K562 (cell line): ENCODE data around the gene SLC48A1. TPM values are rescaled to one million over a fixed set of nuclear protein-coding genes. Genes with fewer than 3 reads are reported as not detected.

Experiments
- CHD4 ChIP-seq: fragments of 200-600 bp; sonication (generic); IDR thresholded peaks from 3 replicates; pipeline ENCODE4 v1.6.1; 2012; ENCODE audit warnings: low read depth, mild to moderate bottlenecking, mixed read lengths, low read length, inconsistent platforms; ENCODE audit not compliant: insufficient read depth, insufficient replicate concordance, poor library complexity, severe bottlenecking
- CHD7 ChIP-seq: fragments of 200-600 bp; sonication (generic); IDR thresholded peaks from one replicate; pipeline ENCODE4 v1.6.1; 2012; ENCODE audit warnings: mild to moderate bottlenecking, low read depth, low read length, inconsistent platforms
- COPS2 ChIP-seq: fragments of 450-650 bp; conservative IDR thresholded peaks from 2 replicates; pipeline ENCODE4 v1.6.1; 2016; ENCODE audit warnings: mild to moderate bottlenecking, moderate library complexity
- NCOR1 ChIP-seq: fragments of 450-650 bp; IDR thresholded peaks from 2 replicates; pipeline ENCODE4 v1.6.1; 2016; ENCODE audit warnings: mild to moderate bottlenecking, moderate library complexity
- NONO ChIP-seq, 2 experiments: fragments of 200-400 bp in 1 of 2; fragments of 450-650 bp in 1 of 2; formaldehyde crosslinking in 1 of 2; IDR thresholded peaks; 2 replicates each; pipeline ENCODE4 v1.6.1; 2017; ENCODE audit warnings: low read depth in 2 of 2, mild to moderate bottlenecking in 2 of 2, moderate library complexity in 2 of 2, low read length in 1 of 2
- RBM22 ChIP-seq: fragments of 200-400 bp; formaldehyde crosslinking; IDR thresholded peaks from 2 replicates; pipeline ENCODE4 v1.6.1; 2018; ENCODE audit warnings: low read length, low read depth; ENCODE audit not compliant: poor library complexity, severe bottlenecking
- RERE ChIP-seq: sonication (generic); formaldehyde crosslinking; IDR thresholded peaks from 2 replicates; pipeline ENCODE4 v1.8.0; 2023; ENCODE audit warnings: missing genetic modification reagents, mild to moderate bottlenecking, borderline replicate concordance
- SETDB1 ChIP-seq: IDR thresholded peaks from one replicate; pipeline ENCODE4 v1.6.1; 2012; ENCODE audit warnings: low read length, control low read depth, inconsistent platforms
- TCF7L2 ChIP-seq: fragments of 150-350 bp; IDR thresholded peaks from 2 replicates; pipeline ENCODE4 v1.6.1; 2016; ENCODE audit warnings: low read depth, mild to moderate bottlenecking, low read length, moderate library complexity
- polyA plus RNA-seq, 8 experiments: library from polyadenylated mRNA; depleted of rRNA in 4 of 8; stranded (reverse) in 5 of 8; unstranded in 3 of 8; fragments of >200 nt; fragmentation: Nextera tagmentation in 2 of 8; fragmentation: Illumina TruSeq in 1 of 8; extraction: Ambion mirVana in 2 of 8; extraction: Trizol in 1 of 8; gene quantifications; 2 replicates each; pipeline versions ENCODE4 v1.2.1 to v1.2.3, GENCODE V29; 2011 to 2014; ENCODE audit warnings: inconsistent platforms in 1 of 8, missing spikeins in 1 of 8
- total RNA-seq, 7 experiments: library from RNA; depleted of rRNA in 6 of 7; stranded (reverse); fragments of >200 nt in 6 of 7; fragmentation: Illumina TruSeq in 2 of 7; extraction: Trizol in 2 of 7; gene quantifications; 2 replicates each; pipeline versions ENCODE4 v1.2.1 to v1.2.3, GENCODE V29; 2011 to 2021; ENCODE audit warnings: low replicate concordance in 1 of 7

Gene SLC48A1
- total and polyA plus RNA-seq, 9 of the 15 experiments (the other 6 are each of a cell fraction or from before 2014, with no cell fraction given), result 10.7 to 37.5 (median 18.7) TPM

- TF ChIP-seq CHD7 (no peak), COPS2 (no peak), TCF7L2 (no peak), RERE (0 out of 2 replicates have a peak, but pooled peaks have one; percentile 70), RBM22 (peak; percentile 42), NONO (IDR thresholded peaks at IDR 0.05; ENCODE audit: low read depth in 2 of 2, low read length in 1 of 2) (no peak), CHD4 (no peak), SETDB1 (no peak), NCOR1 (peak; percentile 90)
Measured at GRCh38 chr12:47777741-47778558, 4.9 kb downstream of the SLC48A1 start (continued).
